ENCODE measurements around the gene SPATS2L.

The SPATS2L gene

GRCh38 chr2:200317975-200318374 lies 11.5 kb downstream of the SPATS2L start:
- no peak for DNase-seq (ENCODE audit: low read depth)
- no peak overlapping the region for H3K4me3 ChIP-seq (ENCODE audit: low read depth, low read length)
- no peak for TF ChIP-seq CTCF (IDR thresholded peaks at IDR 0.05; ENCODE audit: low read depth, low read length, missing control alignments)
- in situ Hi-C loops (cut with HindIII; ENCODE audit: low sequenced_read_pairs): no loop called here

- no peak overlapping the region for H3K4me3 ChIP-seq (ENCODE audit: low read depth, low read length)
- no peak for TF ChIP-seq CTCF (IDR thresholded peaks at IDR 0.05; ENCODE audit: low read depth, low read length, missing control alignments)
- in situ Hi-C loops (cut with HindIII; ENCODE audit: low sequenced_read_pairs): no loop called here
Measured at GRCh38 chr2:200318940-200319435, 12.5 kb downstream of the SPATS2L start.

GRCh38 chr2:200319548-200320337 lies 13.2 kb downstream of the SPATS2L start:
- TF ChIP-seq CTCF (IDR thresholded peaks at IDR 0.05; ENCODE audit: low read depth, low read length, missing control alignments): no peak
- in situ Hi-C loops (cut with HindIII; ENCODE audit: low sequenced_read_pairs): no loop called here
- DNase-seq (ENCODE audit: low read depth): no peak
- no peak overlapping the region for H3K4me3 ChIP-seq (ENCODE audit: low read depth, low read length)

More at GRCh38 chr2:200318940-200319435, 12.5 kb downstream of the SPATS2L start:
- DNase-seq (ENCODE audit: low read depth): no peak

GRCh38 chr2:200320344-200320743 lies 13.9 kb downstream of the SPATS2L start:
- in situ Hi-C loops (cut with HindIII; ENCODE audit: low sequenced_read_pairs): no loop called here
- no peak overlapping the region for H3K4me3 ChIP-seq (ENCODE audit: low read depth, low read length)
- no peak for TF ChIP-seq CTCF (IDR thresholded peaks at IDR 0.05; ENCODE audit: low read depth, low read length, missing control alignments)
- DNase-seq (ENCODE audit: low read depth): no peak

GRCh38 chr2:200320991-200321390 lies 14.5 kb downstream of the SPATS2L start:
- in situ Hi-C loops (cut with HindIII; ENCODE audit: low sequenced_read_pairs): no loop called here
- DNase-seq (ENCODE audit: low read depth): no peak
- no peak overlapping the region for H3K4me3 ChIP-seq (ENCODE audit: low read depth, low read length)
- no peak for TF ChIP-seq CTCF (IDR thresholded peaks at IDR 0.05; ENCODE audit: low read depth, low read length, missing control alignments)

- TF ChIP-seq CTCF (IDR thresholded peaks at IDR 0.05; ENCODE audit: low read depth, low read length, missing control alignments): no peak
- in situ Hi-C loops (cut with HindIII; ENCODE audit: low sequenced_read_pairs): no loop called here
- no peak for DNase-seq (ENCODE audit: low read depth)
- H3K4me3 ChIP-seq (ENCODE audit: low read depth, low read length): no peak overlapping the region
Measured at GRCh38 chr2:200321780-200322534, 15.5 kb downstream of the SPATS2L start.

All from astrocyte of the cerebellum (primary cell).